Upper lobe of left lung (tissue), 4 donors: Measurements from ENCODE around the gene KIF1A.

Source experiments
- EP300 ChIP-seq, 4 donors: sonication (generic); formaldehyde crosslinking; IDR thresholded peaks; one replicate each; pipeline ENCODE4 v1.5.1; 2017; ENCODE audit warnings: antibody characterized with exemption in 4 of 4, control low read depth in 2 of 4
- POLR2A ChIP-seq, 4 donors: fragments of 450-650 bp; IDR thresholded peaks; one replicate each; pipeline ENCODE4 v1.5.1; 2016 to 2017; ENCODE audit warnings: antibody characterized with exemption in 4 of 4, mild to moderate bottlenecking in 2 of 4
- TF ChIP-seq, protein P1 (sequence below), 6 experiments: fragments of 450-650 bp in 4 of 6; fragments of 200-600 bp in 2 of 6; sonication (generic) in 2 of 6; IDR thresholded peaks; one replicate each; pipeline ENCODE4 v1.5.1; 2016 to 2019; ENCODE audit warnings: antibody characterized with exemption in 6 of 6

DNA sequence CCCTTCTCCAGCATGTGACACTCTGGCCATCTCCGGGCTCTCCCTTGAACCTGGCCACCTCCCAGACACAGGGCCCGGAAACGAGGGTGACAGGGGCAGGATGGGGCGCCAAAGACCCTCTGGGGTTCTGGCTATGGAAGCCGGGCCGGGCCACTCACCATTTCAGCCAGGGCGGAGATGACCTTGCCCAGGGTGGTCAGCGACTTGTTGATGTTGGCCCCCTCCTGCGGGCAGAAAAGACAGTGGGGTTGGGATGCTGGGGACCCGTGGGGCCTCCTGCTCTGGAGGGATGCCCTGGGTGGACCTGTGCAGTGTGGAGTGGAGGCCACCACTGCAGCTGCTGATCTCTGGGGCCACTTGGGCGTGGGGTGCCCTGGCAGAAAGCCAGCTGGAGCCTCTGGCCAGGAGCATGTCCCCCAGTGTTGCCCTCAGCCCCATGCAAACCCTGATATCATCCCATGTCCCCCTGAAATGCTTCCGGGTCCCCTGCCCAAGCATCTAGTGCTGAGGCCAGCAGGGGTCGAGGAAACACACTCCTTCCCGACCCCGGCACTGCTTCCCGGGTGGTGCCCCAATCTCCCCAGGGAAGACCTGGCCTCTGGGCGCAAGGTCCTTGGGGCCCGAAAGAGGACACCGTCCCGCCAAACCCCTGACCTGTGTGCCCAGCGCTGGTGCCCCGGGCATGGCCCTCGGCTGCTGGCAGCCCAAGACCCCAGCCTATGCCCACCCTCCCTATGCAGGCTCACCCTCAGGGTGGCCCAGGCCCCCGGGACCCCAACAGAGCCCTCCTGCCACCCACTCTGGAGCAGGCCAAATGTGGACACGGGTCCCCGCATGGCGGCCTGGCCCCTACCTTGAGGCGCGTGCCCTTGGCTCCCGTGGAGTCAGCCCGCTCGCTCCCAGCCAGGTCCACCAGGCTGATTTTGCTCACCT is 36.9 kb downstream of the KIF1A start:
- no peak for TF ChIP-seq POLR2A (IDR thresholded peaks at IDR 0.05)
- TF ChIP-seq, protein P1, sequence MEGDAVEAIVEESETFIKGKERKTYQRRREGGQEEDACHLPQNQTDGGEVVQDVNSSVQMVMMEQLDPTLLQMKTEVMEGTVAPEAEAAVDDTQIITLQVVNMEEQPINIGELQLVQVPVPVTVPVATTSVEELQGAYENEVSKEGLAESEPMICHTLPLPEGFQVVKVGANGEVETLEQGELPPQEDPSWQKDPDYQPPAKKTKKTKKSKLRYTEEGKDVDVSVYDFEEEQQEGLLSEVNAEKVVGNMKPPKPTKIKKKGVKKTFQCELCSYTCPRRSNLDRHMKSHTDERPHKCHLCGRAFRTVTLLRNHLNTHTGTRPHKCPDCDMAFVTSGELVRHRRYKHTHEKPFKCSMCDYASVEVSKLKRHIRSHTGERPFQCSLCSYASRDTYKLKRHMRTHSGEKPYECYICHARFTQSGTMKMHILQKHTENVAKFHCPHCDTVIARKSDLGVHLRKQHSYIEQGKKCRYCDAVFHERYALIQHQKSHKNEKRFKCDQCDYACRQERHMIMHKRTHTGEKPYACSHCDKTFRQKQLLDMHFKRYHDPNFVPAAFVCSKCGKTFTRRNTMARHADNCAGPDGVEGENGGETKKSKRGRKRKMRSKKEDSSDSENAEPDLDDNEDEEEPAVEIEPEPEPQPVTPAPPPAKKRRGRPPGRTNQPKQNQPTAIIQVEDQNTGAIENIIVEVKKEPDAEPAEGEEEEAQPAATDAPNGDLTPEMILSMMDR (IDR thresholded peaks at IDR 0.05) = no peak
- no peak for TF ChIP-seq EP300 (IDR thresholded peaks at IDR 0.05)
